Pancreas (tissue), 10 donors: ENCODE results near the gene CFAP251. TPM values are rescaled to one million over a fixed set of nuclear protein-coding genes. Genes with fewer than 3 reads are reported as not detected.
"Not testable (repeated sequence)": the region's sequence is repeated elsewhere in the genome, so short reads cannot be mapped to it uniquely, and the experiment has no call there.

Experiments used
- ATAC-seq, 4 donors: fragments of 200-7000 bp; cut with Tn5 transposase; one replicate each; pipeline versions ENCODE4 v1.8.0 to v1.9.1; 2020; ENCODE audit warnings: mild to moderate bottlenecking in 4 of 4, moderate library complexity in 4 of 4
- DNase-seq, 6 donors: peaks; one replicate each; pipeline ENCODE4 v3.0.0-alpha.2; 2020
- FAIRE-seq: peaks from 2 replicates; lab custom pipeline; 2012; peaks lifted over from hg19 to GRCh38; lab: Jason Lieb, UNC
- H3K27ac ChIP-seq, 4 donors: fragments of 200-600 bp; sonication (generic); 1 replicate in 3 of 4; 2 replicates in 1 of 4; pipeline versions ENCODE4 v1.5.0 to v1.8.0; 2020
- H3K27me3 ChIP-seq, 4 donors: fragments of 200-600 bp; one replicate each; pipeline ENCODE4 v1.8.0; 2021
- H3K36me3 ChIP-seq, 3 donors: fragments of 200-600 bp; sonication (generic) in 1 of 3; one replicate each; pipeline versions ENCODE4 v1.5.0 to v1.8.0; 2020 to 2021
- H3K4me1 ChIP-seq, 3 donors: fragments of 200-600 bp; one replicate each; pipeline ENCODE4 v1.8.0; 2021
- H3K4me3 ChIP-seq, 4 donors: fragments of 200-600 bp; sonication (generic) in 2 of 4; one replicate each; pipeline versions ENCODE4 v1.5.0 to v1.8.0; 2020 to 2021
- H3K9me3 ChIP-seq, 4 donors: fragments of 200-600 bp; one replicate each; pipeline ENCODE4 v1.8.0; 2021
- CTCF ChIP-seq, 4 donors: fragments of 200-600 bp; sonication (generic) in 3 of 4; IDR thresholded peaks; one replicate each; pipeline versions ENCODE4 v1.5.0 to v1.8.0; 2021; ENCODE audit warnings: antibody characterized with exemption in 4 of 4
- WGBS, 2 donors: extraction: QIAGEN DNeasy Blood & Tissue Kit; methylation state at CpG; one replicate each; pipeline ENCODE4 v1.1.7; 2013; 5-methylcytosine and 5-hydroxymethylcytosine counted together
- intact Hi-C, 3 donors: fragments of 100-400 bp; cut with DNase I; formaldehyde crosslinking; loops; one replicate each; pipeline versions ENCODE4 v1.11.1 to v1.14.2; 2022
- polyA plus RNA-seq, 2 donors: library from polyadenylated mRNA; stranded (reverse); fragments of 200-250 nt; gene quantifications; one replicate each; pipeline ENCODE4 v1.2.3, GENCODE V29; 2013
- total RNA-seq, 6 donors: library from RNA; stranded (reverse); fragmentation: NEBNext Ultra II Directional in 4 of 6; extraction: Animal tissue kit (Norgen Biotek cat#: 25700) in 4 of 6; gene quantifications; one replicate each; pipeline versions ENCODE4 v1.2.1 to v1.2.4, GENCODE V29; 2021 to 2023
- donor health status: healthy with polysubstance abuse.
- donor health status: DM: no; HTN: no; CAD: no; lungs with moderate emphysema.
- donor health status: DM: no; HTN: no; CAD: no.
- donor health status: control.
- donor health status: control.
- donor health status: Bipolar disorder and iron deficiency.
- donor health status: DM: yes; HTN: yes; CAD: no.
- donor health status: DM: no; HTN: no; CAD: no.
- donor health status: DM: no; HTN: no; CAD: no.
- donor health status: DM: yes; HTN: yes; CAD: no.

The CFAP251 gene
- total and polyA plus RNA-seq, 8 donors = 1.7 to 5.9 (median 3.3) TPM

DNA sequence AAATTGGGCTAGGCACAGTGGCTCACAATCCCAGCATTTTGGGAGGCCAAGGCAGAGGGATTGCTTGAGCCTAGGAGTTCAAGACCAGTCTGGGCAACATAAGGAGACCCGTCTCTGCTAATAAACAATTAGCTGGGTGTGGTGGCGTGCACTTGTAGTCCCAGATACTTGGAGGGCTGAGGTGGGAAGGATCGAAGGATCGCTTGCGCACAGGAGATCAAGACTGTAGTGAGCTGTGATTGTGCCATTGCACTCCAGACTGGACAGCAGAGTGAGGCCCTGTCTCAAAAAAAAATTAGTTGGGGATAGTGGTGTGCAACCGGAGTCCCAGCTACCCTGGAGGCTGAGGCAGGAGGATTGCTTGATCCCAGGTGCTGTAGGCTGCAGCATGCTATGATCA lies 64.6 kb downstream of the CFAP251 start:
- Histone ChIP-seq H3K27me3 (no peaks in the 10 kb centered on the region), H3K4me3 (no peak overlapping the region), H3K36me3 (no peaks in the 10 kb centered on the region), H3K27ac (no peak overlapping the region), H3K4me1 (no peaks in the 10 kb centered on the region), H3K9me3 (no peaks in the 10 kb centered on the region)
- WGBS, 2 donors = 84 to 86% methylated on average over 6 of the region's 6 CpGs
- intact Hi-C loops = no loop called here
- ATAC-seq = no peak
- DNase-seq = no peak
- no peak for FAIRE-seq
- TF ChIP-seq CTCF (IDR thresholded peaks at IDR 0.05) = no peak

GRCh38 chr12:121983536-121984210 lies 65.3 kb downstream of the CFAP251 start:
- DNase-seq (no peak), FAIRE-seq (no peak), ATAC-seq (no peak)
- no peak overlapping the region for H3K27ac ChIP-seq
- no peak overlapping the region for H3K4me3 ChIP-seq
- no peaks in the 10 kb centered on the region for H3K9me3 ChIP-seq
- H3K36me3 ChIP-seq = no peaks in the 10 kb centered on the region
- no peaks in the 10 kb centered on the region for H3K27me3 ChIP-seq
- 66 to 74% methylated on average over 13 of the region's 13 CpGs for WGBS, 2 donors
- no peaks in the 10 kb centered on the region for H3K4me1 ChIP-seq
- TF ChIP-seq CTCF (IDR thresholded peaks at IDR 0.05) = no peak
- intact Hi-C loops = no loop called here

- Histone ChIP-seq H3K27ac (no peak overlapping the region), H3K4me1 (no peaks in the 10 kb centered on the region), H3K4me3 (no peak overlapping the region), H3K27me3 (no peaks in the 10 kb centered on the region), H3K9me3 (no peaks in the 10 kb centered on the region), H3K36me3 (no peaks in the 10 kb centered on the region)
- intact Hi-C loops = no loop called here
- WGBS, 2 donors = 77 to 84% methylated on average over 14 of the region's 14 CpGs
- no peak for DNase-seq
- TF ChIP-seq CTCF (IDR thresholded peaks at IDR 0.05) = no peak
- FAIRE-seq = no peak
- no peak for ATAC-seq
Measured at GRCh38 chr12:121986489-121987245, 68.3 kb downstream of the CFAP251 start.

GRCh38 chr12:121988519-121988918 lies 70.1 kb downstream of the CFAP251 start:
- 88 to 89% methylated on average over 10 of the region's 10 CpGs for WGBS, 2 donors
- H3K4me1 ChIP-seq, H3K27me3 ChIP-seq, H3K27ac ChIP-seq, H3K4me3 ChIP-seq, ATAC-seq, H3K36me3 ChIP-seq, H3K9me3 ChIP-seq, DNase-seq, FAIRE-seq, intact Hi-C loops: not testable (repeated sequence)

- no peak for TF ChIP-seq CTCF (IDR thresholded peaks at IDR 0.05)
- Histone ChIP-seq H3K36me3 (no peaks in the 10 kb centered on the region), H3K27ac (no peak overlapping the region), H3K4me3 (no peak overlapping the region), H3K27me3 (no peaks in the 10 kb centered on the region), H3K4me1 (no peaks in the 10 kb centered on the region), H3K9me3 (no peaks in the 10 kb centered on the region)
- DNase-seq = no peak
- ATAC-seq = no peak
- WGBS, 2 donors = 87 to 90% methylated on average over 14 of the region's 14 CpGs
- no peak for FAIRE-seq
- intact Hi-C loops = no loop called here
Measured at GRCh38 chr12:121989276-121990113, 71.1 kb downstream of the CFAP251 start.
